GM18868 (cell line): ENCODE data around the gene SEMA4D.
A peak's percentile ranks its signal among the peaks of the same experiment; 100 is the strongest.

Source experiments
- ATAC-seq: cut with Tn5 transposase; IDR thresholded peaks from one replicate; pipeline ENCODE4 v1.9.1; 2021; ENCODE audit warnings: mild to moderate bottlenecking, moderate library complexity; ENCODE audit not compliant: unreplicated experiment

Gene SEMA4D

GRCh38 chr9:89468281-89468960, 29.5 kb downstream of the SEMA4D start:
- no peak for ATAC-seq

GRCh38 chr9:89467278-89467625, 30.7 kb downstream of the SEMA4D start:
- ATAC-seq: peak; percentile 9

GRCh38 chr9:89466451-89467277, 31.2 kb downstream of the SEMA4D start:
- ATAC-seq: peak; percentile 39

GRCh38 chr9:89465726-89466308, 32.1 kb downstream of the SEMA4D start:
- ATAC-seq: no peak

GRCh38 chr9:89465001-89465451, 32.9 kb downstream of the SEMA4D start:
- ATAC-seq: no peak

GRCh38 chr9:89464300-89464901, 33.5 kb downstream of the SEMA4D start:
- peak; percentile 4 for ATAC-seq

GRCh38 chr9:89462817-89463683, 34.9 kb downstream of the SEMA4D start:
- no peak for ATAC-seq

- ATAC-seq: no peak
Measured at GRCh38 chr9:89462199-89462598, 35.7 kb downstream of the SEMA4D start.

GRCh38 chr9:89461265-89461664, 36.6 kb downstream of the SEMA4D start:
- ATAC-seq: no peak

- ATAC-seq: no peak
Measured at GRCh38 chr9:89460551-89460950, 37.4 kb downstream of the SEMA4D start.

- ATAC-seq: no peak
Measured at GRCh38 chr9:89458768-89459496, 39.0 kb downstream of the SEMA4D start.

GRCh38 chr9:89457376-89457855, 40.5 kb downstream of the SEMA4D start:
- no peak for ATAC-seq

GRCh38 chr9:89455356-89455824, 42.5 kb downstream of the SEMA4D start:
- ATAC-seq: no peak

GRCh38 chr9:89454498-89455355, 43.2 kb downstream of the SEMA4D start:
- ATAC-seq: no peak

- no peak for ATAC-seq
Measured at GRCh38 chr9:89453452-89453851, 44.5 kb downstream of the SEMA4D start.

GRCh38 chr9:89452561-89452960, 45.4 kb downstream of the SEMA4D start:
- no peak for ATAC-seq

GRCh38 chr9:89450213-89450612, 47.7 kb downstream of the SEMA4D start:
- ATAC-seq: no peak

- no peak for ATAC-seq
Measured at GRCh38 chr9:89449261-89449671, 48.6 kb downstream of the SEMA4D start.

- no peak for ATAC-seq
Measured at GRCh38 chr9:89448821-89449220, 49.1 kb downstream of the SEMA4D start.
